HepG2 (cell line): ENCODE measurements around the gene CKAP5. TPM values are rescaled to one million over a fixed set of nuclear protein-coding genes. Genes with fewer than 3 reads are reported as not detected.

Source experiments
- HCFC1 ChIP-seq: fragments of 150-350 bp; IDR thresholded peaks from 2 replicates; pipeline ENCODE4 v1.6.1; 2014; ENCODE audit warnings: low read depth, low read length
- MIXL1 ChIP-seq: IDR thresholded peaks from 2 replicates; pipeline ENCODE4 v1.6.1; 2016
- SP140L ChIP-seq: sonication (generic); formaldehyde crosslinking; IDR thresholded peaks from 2 replicates; pipeline ENCODE4 v1.4.0; 2020; ENCODE audit warnings: missing genetic modification reagents, borderline replicate concordance
- STAT5B ChIP-seq: sonication (generic); formaldehyde crosslinking; IDR thresholded peaks from 2 replicates; pipeline ENCODE4 v1.4.0; 2020; ENCODE audit warnings: missing genetic modification reagents
- TARDBP ChIP-seq: sonication (generic); formaldehyde crosslinking; IDR thresholded peaks from 2 replicates; pipeline ENCODE4 v1.8.0; 2022; ENCODE audit warnings: mild to moderate bottlenecking, missing genetic modification reagents
- TCF7 ChIP-seq: sonication (generic); IDR thresholded peaks from 2 replicates; pipeline ENCODE4 v1.6.1; 2016; ENCODE audit warnings: antibody characterized with exemption, low read depth
- ZBTB42 ChIP-seq: sonication (generic); formaldehyde crosslinking; IDR thresholded peaks from 2 replicates; pipeline ENCODE4 v1.5.0; 2020; ENCODE audit warnings: mild to moderate bottlenecking, missing genetic modification reagents
- ZNF263 ChIP-seq: sonication (generic); formaldehyde crosslinking; IDR thresholded peaks from 2 replicates; pipeline ENCODE4 v1.4.0; 2020; ENCODE audit warnings: missing genetic modification reagents
- ZNF432 ChIP-seq: sonication (generic); formaldehyde crosslinking; IDR thresholded peaks from 2 replicates; pipeline ENCODE4 v1.5.0; 2020; ENCODE audit warnings: missing genetic modification reagents, mild to moderate bottlenecking, borderline replicate concordance
- ZNF567 ChIP-seq: sonication (generic); formaldehyde crosslinking; IDR thresholded peaks from 2 replicates; pipeline ENCODE4 v1.8.1; 2023; ENCODE audit warnings: mild to moderate bottlenecking, missing genetic modification reagents, borderline replicate concordance
- ZNF709 ChIP-seq: sonication (generic); formaldehyde crosslinking; IDR thresholded peaks from 2 replicates; pipeline ENCODE4 v1.5.0; 2020; ENCODE audit warnings: mild to moderate bottlenecking, missing genetic modification reagents
- ZNF883 ChIP-seq: sonication (generic); formaldehyde crosslinking; IDR thresholded peaks from 2 replicates; pipeline ENCODE4 v1.5.1; 2020; ENCODE audit warnings: mild to moderate bottlenecking, missing genetic modification reagents; ENCODE audit errors: not compliant biosample characterization
- ZZZ3 ChIP-seq: sonication (generic); formaldehyde crosslinking; IDR thresholded peaks from 2 replicates; pipeline ENCODE4 v1.4.0; 2020; ENCODE audit warnings: missing genetic modification reagents, mild to moderate bottlenecking, borderline replicate concordance
- polyA plus RNA-seq, 8 experiments: library from polyadenylated mRNA; depleted of rRNA in 3 of 8; stranded (reverse) in 7 of 8; unstranded in 1 of 8; fragments of >200 nt; fragmentation: Illumina TruSeq in 4 of 8; extraction: Trizol in 4 of 8; gene quantifications; 2 replicates each; pipeline versions ENCODE4 v1.2.1 to v1.2.3, GENCODE V29; 2011 to 2016; ENCODE audit warnings: low read depth in 4 of 8, missing spikeins in 1 of 8, mixed read lengths in 1 of 8; ENCODE audit not compliant: insufficient read depth in 1 of 8
- total RNA-seq, 5 experiments: library from RNA; depleted of rRNA; stranded (reverse); fragments of >200 nt; fragmentation: Illumina TruSeq; extraction: Trizol; gene quantifications; 2 replicates each; pipeline ENCODE4 v1.2.3, GENCODE V29; 2016; ENCODE audit warnings: low read depth in 1 of 5
- TF ChIP-seq, protein P1 (sequence below): sonication (generic); formaldehyde crosslinking; IDR thresholded peaks from 2 replicates; pipeline ENCODE4 v1.4.0; 2020; ENCODE audit warnings: missing genetic modification reagents
- TF ChIP-seq, protein P2 (sequence below): sonication (generic); formaldehyde crosslinking; IDR thresholded peaks from 2 replicates; pipeline ENCODE4 v1.5.0; 2020; ENCODE audit warnings: mild to moderate bottlenecking, low read depth, missing genetic modification reagents, borderline replicate concordance
- TF ChIP-seq, protein P3 (sequence below): sonication (generic); formaldehyde crosslinking; IDR thresholded peaks from 2 replicates; pipeline ENCODE4 v1.5.0; 2020; ENCODE audit warnings: mild to moderate bottlenecking, missing genetic modification reagents
- TF ChIP-seq, protein P4 (sequence below): sonication (generic); formaldehyde crosslinking; IDR thresholded peaks from 2 replicates; pipeline ENCODE4 v1.4.0; 2020; ENCODE audit warnings: missing genetic modification reagents
- TF ChIP-seq, protein P5 (sequence below): sonication (generic); formaldehyde crosslinking; IDR thresholded peaks from 2 replicates; pipeline ENCODE4 v1.4.0; 2020; ENCODE audit warnings: missing genetic modification reagents
- TF ChIP-seq, protein P6 (sequence below): sonication (generic); formaldehyde crosslinking; IDR thresholded peaks from 2 replicates; pipeline ENCODE4 v1.8.0; 2022; ENCODE audit warnings: mild to moderate bottlenecking, missing genetic modification reagents, borderline replicate concordance
- TF ChIP-seq, protein P7 (sequence below): sonication (generic); formaldehyde crosslinking; IDR thresholded peaks from 2 replicates; pipeline ENCODE4 v1.4.0; 2020; ENCODE audit warnings: missing genetic modification reagents

Gene CKAP5
- total and polyA plus RNA-seq, 2 of the 13 experiments (the other 11 are each of a cell fraction or from before 2014, with no cell fraction given) = 79.2 to 103 TPM

DNA sequence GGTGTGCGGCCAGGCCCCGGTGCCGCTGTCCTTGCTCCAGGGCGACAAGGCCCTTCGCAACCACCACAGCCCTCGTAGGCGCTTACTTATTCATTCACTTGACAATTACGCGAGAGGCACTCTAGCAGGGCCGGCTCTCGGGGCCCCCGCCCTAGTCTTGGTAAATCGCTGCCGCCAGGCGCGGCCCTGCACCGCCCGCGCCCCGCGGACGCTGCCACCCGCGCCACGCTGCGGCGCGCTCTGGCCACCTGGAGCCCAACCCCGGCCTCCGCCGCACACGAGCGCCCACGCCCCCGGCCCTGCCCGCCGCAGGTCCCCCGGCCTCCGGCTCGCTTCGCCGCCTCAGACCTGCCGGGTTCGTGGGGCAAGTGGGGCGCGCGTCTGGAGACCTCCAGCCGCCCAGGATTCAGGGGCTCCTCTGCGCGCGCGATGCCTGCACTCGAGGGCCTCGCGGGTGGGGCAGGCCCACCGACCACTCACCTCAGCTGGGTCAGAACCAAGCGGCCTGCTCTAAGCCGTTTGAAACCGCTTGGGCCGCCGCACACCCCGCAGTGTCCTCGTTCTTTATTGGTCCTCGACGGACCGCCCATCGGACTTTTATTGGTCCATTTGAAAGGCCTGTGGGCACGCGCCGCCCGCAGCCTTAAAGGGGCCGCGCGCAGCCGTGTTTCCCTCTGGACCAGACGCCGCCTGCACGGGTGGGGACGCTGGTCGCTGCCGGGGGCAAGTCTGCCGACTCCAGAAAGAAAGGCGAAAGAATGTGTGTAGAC is at the start of gene CKAP5 (continued):
- TF ChIP-seq, protein P1, sequence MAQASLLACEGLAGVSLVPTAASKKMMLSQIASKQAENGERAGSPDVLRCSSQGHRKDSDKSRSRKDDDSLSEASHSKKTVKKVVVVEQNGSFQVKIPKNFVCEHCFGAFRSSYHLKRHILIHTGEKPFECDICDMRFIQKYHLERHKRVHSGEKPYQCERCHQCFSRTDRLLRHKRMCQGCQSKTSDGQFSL = no peak; the same call in 1 of the 2 replicates
- TF ChIP-seq ZZZ3 (CRISPR knock-in tag) (peak; percentile 59; the same call in 1 of the 2 replicates), STAT5B (CRISPR knock-in tag) (no peak), ZNF883 (CRISPR knock-in tag) (peak; percentile 61), TARDBP (CRISPR knock-in tag) (peak; percentile 74; the same call in 1 of the 2 replicates), ZNF567 (CRISPR knock-in tag) (0 out of 2 replicates have a peak, but pooled peaks have one; percentile 77), ZNF263 (CRISPR knock-in tag) (peak; percentile 19; the same call in 1 of the 2 replicates), MIXL1 (CRISPR knock-in tag) (peak; percentile 56; the same call in 1 of the 2 replicates), ZBTB42 (CRISPR knock-in tag) (no peak), HCFC1 (peak; percentile 25; the same call in 1 of the 2 replicates), ZNF432 (CRISPR knock-in tag) (no peak), SP140L (no peak), TCF7 (no peak), ZNF709 (peak; percentile 42; the same call in 1 of the 2 replicates)
- TF ChIP-seq, protein P2, sequence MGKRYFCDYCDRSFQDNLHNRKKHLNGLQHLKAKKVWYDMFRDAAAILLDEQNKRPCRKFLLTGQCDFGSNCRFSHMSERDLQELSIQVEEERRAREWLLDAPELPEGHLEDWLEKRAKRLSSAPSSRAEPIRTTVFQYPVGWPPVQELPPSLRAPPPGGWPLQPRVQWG (CRISPR knock-in tag) = no peak
- TF ChIP-seq, protein P3, sequence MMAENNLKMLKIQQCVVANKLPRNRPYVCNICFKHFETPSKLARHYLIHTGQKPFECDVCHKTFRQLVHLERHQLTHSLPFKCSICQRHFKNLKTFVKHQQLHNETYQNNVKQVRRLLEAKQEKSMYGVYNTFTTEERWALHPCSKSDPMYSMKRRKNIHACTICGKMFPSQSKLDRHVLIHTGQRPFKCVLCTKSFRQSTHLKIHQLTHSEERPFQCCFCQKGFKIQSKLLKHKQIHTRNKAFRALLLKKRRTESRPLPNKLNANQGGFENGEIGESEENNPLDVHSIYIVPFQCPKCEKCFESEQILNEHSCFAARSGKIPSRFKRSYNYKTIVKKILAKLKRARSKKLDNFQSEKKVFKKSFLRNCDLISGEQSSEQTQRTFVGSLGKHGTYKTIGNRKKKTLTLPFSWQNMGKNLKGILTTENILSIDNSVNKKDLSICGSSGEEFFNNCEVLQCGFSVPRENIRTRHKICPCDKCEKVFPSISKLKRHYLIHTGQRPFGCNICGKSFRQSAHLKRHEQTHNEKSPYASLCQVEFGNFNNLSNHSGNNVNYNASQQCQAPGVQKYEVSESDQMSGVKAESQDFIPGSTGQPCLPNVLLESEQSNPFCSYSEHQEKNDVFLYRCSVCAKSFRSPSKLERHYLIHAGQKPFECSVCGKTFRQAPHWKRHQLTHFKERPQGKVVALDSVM (CRISPR knock-in tag) = 0 out of 2 replicates have a peak, but pooled peaks have one; percentile 18
- TF ChIP-seq, protein P4, sequence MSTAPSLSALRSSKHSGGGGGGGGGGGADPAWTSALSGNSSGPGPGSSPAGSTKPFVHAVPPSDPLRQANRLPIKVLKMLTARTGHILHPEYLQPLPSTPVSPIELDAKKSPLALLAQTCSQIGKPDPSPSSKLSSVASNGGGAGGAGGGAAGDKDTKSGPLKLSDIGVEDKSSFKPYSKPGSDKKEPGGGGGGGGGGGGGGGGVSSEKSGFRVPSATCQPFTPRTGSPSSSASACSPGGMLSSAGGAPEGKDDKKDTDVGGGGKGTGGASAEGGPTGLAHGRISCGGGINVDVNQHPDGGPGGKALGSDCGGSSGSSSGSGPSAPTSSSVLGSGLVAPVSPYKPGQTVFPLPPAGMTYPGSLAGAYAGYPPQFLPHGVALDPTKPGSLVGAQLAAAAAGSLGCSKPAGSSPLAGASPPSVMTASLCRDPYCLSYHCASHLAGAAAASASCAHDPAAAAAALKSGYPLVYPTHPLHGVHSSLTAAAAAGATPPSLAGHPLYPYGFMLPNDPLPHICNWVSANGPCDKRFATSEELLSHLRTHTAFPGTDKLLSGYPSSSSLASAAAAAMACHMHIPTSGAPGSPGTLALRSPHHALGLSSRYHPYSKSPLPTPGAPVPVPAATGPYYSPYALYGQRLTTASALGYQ = no peak
- TF ChIP-seq, protein P5, sequence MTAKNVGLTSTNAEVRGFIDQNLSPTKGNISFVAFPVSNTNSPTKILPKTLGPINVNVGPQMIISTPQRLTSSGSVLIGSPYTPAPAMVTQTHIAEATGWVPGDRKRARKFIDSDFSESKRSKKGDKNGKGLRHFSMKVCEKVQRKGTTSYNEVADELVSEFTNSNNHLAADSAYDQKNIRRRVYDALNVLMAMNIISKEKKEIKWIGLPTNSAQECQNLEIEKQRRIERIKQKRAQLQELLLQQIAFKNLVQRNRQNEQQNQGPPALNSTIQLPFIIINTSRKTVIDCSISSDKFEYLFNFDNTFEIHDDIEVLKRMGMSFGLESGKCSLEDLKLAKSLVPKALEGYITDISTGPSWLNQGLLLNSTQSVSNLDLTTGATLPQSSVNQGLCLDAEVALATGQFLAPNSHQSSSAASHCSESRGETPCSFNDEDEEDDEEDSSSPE (CRISPR knock-in tag) = peak; percentile 99
- TF ChIP-seq, protein P6, sequence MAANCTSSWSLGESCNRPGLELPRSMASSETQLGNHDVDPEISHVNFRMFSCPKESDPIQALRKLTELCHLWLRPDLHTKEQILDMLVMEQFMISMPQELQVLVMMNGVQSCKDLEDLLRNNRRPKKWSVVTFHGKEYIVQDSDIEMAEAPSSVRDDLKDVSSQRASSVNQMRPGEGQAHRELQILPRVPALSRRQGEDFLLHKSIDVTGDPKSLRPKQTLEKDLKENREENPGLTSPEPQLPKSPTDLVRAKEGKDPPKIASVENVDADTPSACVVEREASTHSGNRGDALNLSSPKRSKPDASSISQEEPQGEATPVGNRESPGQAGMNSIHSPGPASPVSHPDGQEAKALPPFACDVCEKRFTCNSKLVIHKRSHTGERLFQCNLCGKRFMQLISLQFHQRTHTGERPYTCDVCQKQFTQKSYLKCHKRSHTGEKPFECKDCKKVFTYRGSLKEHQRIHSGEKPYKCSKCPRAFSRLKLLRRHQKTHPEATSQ (CRISPR knock-in tag) = peak; percentile 69; the same call in 1 of the 2 replicates
- TF ChIP-seq, protein P7, sequence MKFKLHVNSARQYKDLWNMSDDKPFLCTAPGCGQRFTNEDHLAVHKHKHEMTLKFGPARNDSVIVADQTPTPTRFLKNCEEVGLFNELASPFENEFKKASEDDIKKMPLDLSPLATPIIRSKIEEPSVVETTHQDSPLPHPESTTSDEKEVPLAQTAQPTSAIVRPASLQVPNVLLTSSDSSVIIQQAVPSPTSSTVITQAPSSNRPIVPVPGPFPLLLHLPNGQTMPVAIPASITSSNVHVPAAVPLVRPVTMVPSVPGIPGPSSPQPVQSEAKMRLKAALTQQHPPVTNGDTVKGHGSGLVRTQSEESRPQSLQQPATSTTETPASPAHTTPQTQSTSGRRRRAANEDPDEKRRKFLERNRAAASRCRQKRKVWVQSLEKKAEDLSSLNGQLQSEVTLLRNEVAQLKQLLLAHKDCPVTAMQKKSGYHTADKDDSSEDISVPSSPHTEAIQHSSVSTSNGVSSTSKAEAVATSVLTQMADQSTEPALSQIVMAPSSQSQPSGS (CRISPR knock-in tag) = no peak; the same call in 1 of the 2 replicates
